Activated CD4-positive, alpha-beta T cell treated with anti-CD3 and anti-CD28 coated beads, Interleukin-2, amount 50 U/mL, for 16 hours (primary cell): ENCODE results near the gene DVL3.
"Not testable (repeated sequence)": the region's sequence is repeated elsewhere in the genome, so short reads cannot be mapped to it uniquely, and the experiment has no call there.

Experiments used
- DNase-seq: peaks from one replicate; pipeline ENCODE4 v3.0.0-alpha.2; 2020

The DVL3 gene

DNA sequence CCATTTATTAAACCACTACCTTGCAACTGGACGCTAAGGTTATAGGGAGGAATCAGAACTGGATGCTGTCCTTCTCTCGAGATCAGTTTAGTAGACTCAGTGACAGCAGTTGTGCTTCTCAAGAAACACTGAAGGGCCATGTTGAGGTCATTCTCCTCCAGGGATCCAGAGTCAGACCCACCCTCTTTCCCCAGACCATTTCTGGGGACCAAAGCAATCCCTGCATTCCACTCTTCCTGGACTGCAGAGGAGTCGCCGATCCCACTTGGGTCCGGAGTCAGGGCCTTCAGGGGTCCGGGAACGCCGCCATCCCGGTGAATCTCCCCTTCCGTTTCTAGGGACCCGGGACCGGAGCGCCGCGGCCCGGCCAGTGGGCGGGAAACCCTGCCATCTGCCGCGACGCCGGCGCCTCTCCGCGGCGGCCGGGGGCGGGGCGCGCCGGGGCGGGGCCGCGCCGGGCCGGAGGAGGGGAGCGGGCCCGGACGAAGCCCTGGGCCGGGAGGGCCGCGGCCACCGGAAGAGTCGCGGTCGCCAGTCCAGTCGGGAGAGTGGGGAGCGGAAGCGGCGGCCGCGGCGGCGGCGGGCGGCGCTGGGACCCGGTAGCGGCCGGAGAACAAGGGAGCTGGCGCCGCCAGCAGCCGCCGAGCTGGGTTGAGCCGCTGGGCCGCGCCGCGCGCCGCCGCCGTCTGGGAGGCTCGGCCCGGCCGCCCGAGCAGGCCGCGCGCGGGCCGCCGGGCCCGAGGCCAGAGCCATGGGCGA is at the start of gene DVL3:
DVL3 (plus strand) TSS at position 493 of the 759 bp plus-strand sequence; CDS start at position 752, 259 bp downstream.
- DNase-seq: peak; percentile 42

GRCh38 chr3:184110316-184110725 is 44.9 kb upstream of the DVL3 start:
- peak; percentile 25 for DNase-seq

DNA sequence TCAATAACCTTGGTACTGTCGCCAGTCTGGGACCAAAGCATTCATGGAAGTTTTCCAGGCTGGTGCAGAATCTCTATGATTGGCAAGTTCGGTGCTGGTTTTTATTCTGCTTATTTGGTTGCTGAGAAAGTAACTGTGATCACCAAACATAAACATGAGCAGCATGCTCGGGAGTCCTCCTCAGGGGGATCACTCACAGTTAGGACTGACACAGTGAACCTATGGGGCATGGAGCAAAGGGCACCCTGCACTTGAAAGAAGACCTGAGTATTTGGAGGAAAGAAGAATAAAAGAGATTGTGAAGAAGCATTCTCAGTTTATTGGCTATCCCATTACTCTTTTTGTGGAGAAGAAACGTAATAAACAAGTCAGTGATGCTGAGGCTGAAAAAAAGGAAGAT is 39.2 kb upstream of the DVL3 start:
- DNase-seq: no peak

DNA sequence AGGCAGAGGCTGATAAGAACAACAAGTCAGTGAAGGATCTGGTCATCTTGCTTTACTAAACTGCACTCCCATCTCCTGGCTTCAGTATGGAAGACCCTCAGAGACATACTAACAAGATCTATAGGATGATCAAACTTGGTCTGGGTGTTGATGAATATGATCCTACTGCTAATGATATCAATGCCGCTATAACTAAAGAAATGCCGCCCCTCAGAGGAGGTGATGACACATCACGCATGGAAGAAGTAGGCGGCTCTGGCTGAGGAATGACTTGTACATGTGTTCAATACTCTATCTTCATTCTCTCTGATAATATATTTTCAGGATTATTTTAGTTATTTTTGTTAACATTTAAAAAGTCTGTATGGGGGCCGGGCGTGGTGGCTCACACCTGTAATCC is 37.5 kb upstream of the DVL3 start:
- no peak for DNase-seq

DNA sequence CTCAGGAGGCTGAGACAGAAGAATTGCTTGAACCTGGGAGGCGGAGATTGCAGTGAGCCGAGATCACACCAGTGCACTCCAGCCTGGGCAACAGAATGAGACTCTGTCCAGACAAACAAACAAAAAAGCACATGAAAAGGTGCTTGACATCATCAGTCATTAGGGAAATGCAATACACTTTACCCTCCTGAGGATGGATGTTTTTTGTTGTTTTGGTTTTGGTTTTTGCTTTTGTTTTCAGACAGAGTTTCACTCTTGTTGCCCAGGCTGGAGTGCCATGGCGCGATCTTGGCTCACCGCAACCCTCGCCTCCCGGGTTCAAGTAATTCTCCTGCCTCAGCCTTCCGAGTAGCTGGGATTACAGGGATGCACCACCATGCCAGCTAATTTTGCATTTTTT is 34.1 kb upstream of the DVL3 start:
- DNase-seq: not testable (repeated sequence)

DNA sequence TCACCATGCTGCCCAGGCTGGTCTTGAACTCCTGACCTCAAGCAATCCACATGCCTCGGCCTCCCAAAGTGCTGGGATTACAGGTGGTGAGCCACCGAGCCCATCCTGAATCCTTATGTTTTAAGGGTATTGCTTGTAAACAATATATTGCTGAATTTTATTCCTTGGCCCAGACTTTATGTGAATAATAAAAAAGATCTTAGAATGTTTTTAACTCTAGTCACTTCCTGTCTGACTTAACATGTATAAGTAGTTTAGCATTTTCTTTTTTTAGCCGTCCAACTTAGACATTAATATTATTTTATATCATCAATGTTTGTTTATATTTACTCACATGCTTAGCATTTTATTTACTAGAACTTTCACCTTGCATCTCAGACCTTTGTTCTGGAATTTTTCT is 29.2 kb upstream of the DVL3 start:
- DNase-seq: no peak

GRCh38 chr3:184129012-184129411 is 26.2 kb upstream of the DVL3 start:
- peak; percentile 25 for DNase-seq

DNA sequence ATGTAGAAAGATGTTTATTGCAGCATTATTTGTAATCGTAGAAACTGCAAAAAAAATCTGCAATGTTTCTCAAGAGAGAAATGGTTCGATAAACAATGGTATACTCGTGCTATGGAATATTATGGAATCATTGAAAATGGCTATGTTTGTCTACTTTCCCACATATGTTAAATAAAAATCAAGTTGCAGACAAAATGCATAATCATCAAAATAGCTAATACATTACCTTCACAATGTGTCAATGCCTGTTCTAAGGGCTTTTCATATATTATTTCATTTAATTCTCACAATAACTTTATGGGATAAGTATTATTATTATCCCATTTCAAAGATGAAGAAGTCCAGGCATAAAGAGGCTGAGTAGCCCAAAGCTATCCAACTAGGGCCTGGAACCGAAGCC is 22.2 kb upstream of the DVL3 start:
- no peak for DNase-seq

DNA sequence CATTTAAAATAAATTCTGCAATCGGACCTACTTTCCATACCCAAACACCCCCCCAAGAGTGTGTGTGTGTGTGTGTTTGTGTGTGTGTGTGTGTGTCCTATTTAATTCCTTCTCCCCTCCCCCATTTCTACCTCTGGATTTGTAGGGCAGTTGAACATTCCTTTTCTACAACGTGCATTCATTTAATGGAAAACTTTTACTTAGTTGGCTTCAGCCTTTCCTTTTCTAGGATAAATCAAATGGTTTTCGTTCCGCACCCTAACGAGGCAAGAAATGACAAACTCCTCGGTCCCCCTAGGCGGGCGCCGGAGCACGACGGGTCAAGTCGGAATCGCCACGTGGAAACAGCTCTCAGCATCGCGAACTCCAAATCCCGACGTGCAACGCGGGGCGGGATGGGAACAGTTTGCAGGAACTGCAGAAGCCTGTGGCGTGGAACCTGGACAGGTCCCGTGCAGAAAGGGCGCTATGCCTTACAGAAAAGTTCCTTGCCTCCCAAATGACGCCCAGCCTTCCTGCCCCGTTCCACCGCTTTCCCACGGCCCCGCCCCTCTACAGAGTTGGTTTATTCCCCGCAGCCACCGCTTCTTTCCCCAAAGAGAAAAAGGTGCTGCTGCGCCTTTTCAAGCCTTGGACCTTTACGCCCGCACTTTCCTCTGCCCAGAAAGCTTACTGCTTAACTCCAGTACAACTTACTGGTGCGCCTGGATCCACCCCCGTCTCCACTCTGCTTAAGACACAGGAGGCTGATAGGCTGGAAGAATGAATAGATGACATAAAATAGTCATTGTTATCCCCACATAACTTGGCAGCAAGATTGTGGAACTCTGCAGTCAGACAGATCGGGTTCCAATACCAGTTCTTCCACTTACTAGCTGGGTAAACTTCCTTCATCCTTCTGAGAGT is 21.1 kb upstream of the DVL3 start:
- DNase-seq: peak; percentile 68

DNA sequence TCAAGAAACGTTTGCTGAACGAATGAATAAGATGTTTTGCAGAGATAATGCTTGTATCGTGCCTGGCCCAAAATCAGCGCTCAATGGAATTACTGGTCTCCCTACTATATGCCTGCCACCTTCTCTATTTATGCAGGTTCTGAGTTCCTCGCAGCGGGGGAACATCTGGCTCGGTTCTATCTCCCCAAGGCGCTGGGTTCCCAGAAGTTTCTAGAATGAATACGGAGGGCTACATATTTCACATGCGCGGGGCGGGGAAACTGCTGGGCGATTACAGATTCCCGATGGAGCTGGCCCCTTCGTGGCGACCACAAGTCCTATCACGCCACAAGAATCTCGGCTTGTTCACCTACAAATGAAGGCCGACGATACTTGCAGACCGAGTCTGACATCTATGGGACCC is 20.4 kb upstream of the DVL3 start:
- DNase-seq: no peak

GRCh38 chr3:184135149-184135910 is 19.8 kb upstream of the DVL3 start, which contains the start of gene EIF2B5:
Gene EIF2B5, plus strand, starts transcription at chr3:184135358. Its CDS starts 28 bp downstream, at chr3:184135386.
- DNase-seq: peak; percentile 94

- no peak for DNase-seq
These were observed 19.3 kb upstream of the DVL3 start for GRCh38 chr3:184135911-184136260.

DNA sequence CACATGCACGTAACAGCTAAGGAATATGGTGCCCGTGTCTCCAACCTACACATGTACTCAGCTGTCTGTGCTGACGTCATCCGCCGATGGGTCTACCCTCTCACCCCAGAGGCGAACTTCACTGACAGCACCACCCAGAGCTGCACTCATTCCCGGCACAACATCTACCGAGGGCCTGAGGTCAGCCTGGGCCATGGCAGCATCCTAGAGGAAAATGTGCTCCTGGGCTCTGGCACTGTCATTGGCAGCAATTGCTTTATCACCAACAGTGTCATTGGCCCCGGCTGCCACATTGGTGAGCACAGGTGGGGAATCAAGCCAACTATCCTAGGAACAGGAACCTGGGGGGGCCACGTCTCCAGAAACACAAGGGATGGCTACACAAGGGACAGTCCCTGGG is 14.7 kb upstream of the DVL3 start:
- no peak for DNase-seq

DNA sequence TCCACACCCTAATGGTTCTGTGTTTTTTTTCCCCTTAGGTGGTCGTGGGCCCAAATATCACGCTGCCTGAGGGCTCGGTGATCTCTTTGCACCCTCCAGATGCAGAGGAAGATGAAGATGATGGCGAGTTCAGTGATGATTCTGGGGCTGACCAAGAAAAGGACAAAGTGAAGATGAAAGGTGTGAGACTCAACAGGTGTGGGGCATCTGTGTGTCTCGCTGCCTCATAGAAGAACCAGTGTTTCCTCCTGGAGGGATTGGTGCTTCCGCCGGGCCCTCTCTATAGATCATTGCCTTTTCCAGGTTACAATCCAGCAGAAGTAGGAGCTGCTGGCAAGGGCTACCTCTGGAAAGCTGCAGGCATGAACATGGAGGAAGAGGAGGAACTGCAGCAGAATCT is 13.0 kb upstream of the DVL3 start:
- DNase-seq: no peak

- DNase-seq: no peak
These were observed 11.8 kb upstream of the DVL3 start for GRCh38 chr3:184143327-184143726.

DNA sequence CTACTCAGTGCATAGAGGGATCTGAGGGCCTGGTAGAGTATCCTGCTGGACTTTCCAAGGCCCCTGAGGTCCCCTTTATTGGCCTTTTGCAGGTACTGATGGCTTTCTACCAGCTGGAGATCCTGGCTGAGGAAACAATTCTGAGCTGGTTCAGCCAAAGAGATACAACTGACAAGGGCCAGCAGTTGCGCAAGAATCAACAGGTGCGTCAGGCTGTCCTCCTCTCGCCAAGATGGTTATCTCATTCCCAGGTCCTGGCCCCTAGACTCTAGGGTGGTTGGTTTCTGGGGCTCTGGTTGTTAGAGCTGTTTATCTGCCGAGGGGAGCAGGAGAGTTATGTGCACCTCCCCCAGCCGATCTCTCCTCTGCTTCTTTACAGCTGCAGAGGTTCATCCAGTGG is 10.7 kb upstream of the DVL3 start:
- DNase-seq: no peak

- DNase-seq: peak; percentile 22
These were observed 10.1 kb upstream of the DVL3 start for GRCh38 chr3:184145111-184145524.

- DNase-seq: no peak
These were observed 9.4 kb upstream of the DVL3 start for GRCh38 chr3:184145751-184146270.

DNA sequence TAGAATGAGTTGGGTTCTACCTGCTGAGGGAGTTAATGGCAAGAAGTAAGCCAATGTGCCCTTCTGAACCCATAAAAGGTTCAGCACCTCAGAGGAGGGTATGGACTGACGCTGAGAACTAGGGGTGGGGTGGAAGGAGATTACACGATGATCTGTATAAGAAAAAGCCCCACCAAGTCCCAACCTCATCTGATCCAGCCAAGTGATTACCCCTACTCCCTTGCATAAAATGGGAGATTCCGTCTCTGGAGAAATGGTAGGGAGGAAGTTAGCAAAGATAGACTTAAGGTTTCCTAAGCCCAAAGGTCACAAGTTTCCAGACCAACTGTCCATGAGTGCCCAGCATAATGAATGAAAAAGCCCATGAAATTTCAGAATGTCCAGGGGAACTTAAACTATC is 7.1 kb upstream of the DVL3 start:
- DNase-seq: no peak

- DNase-seq: no peak
These were observed 6.1 kb upstream of the DVL3 start for GRCh38 chr3:184149123-184149522.

DNA sequence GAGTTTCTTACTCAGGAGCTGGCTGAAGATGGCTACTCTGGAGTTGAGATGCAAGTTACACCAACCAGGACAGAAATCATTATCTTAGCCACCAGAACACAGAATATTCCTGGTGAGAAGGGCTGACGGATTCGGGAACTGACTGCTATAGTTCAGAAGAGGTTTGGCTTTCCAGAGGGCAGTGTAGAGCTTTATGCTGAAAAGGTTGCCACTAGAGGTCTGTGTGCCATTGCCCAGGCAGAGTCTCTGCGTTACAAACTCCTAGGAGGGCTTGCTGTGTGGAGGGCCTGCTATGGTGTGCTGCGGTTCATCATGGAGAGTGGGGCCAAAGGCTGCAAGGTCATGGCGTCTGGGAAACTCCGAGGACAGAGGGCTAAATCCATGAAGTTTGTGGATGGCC is 5.4 kb upstream of the DVL3 start:
- DNase-seq: not testable (repeated sequence)

- peak; percentile 41 for DNase-seq
These were observed 706 bp downstream of the DVL3 start for GRCh38 chr3:184155644-184156521.
